DMS79 treated with DMSO at 0.1 percent for 48 hours (cell line): ENCODE data around the gene OPA3.
"Not testable (repeated sequence)": the region's sequence is repeated elsewhere in the genome, so short reads cannot be mapped to it uniquely, and the experiment has no call there.

ENCODE experiments used
- DNase-seq: peaks from one replicate; lab custom pipeline; 2025; lab: John Stamatoyannopoulos, UW

Gene OPA3

GRCh38 chr19:45584332-45585157 is at the start of gene OPA3:
OPA3 (minus strand) TSS chr19:45584802; CDS start chr19:45584764, 38 bp downstream.
- DNase-seq: peak; percentile 99

- peak; percentile 63 for DNase-seq
Measured at GRCh38 chr19:45632468-45633196, 48.0 kb upstream of the OPA3 start.

GRCh38 chr19:45630463-45630862 is 45.9 kb upstream of the OPA3 start:
- no peak for DNase-seq

GRCh38 chr19:45629704-45630103 is 45.1 kb upstream of the OPA3 start:
- no peak for DNase-seq

GRCh38 chr19:45628219-45628618 is 43.6 kb upstream of the OPA3 start:
- DNase-seq: not testable (repeated sequence)

- no peak for DNase-seq
Measured at GRCh38 chr19:45623984-45624383, 39.4 kb upstream of the OPA3 start.

GRCh38 chr19:45621976-45622503 is 37.4 kb upstream of the OPA3 start:
- DNase-seq: no peak

GRCh38 chr19:45621389-45621788 is 36.8 kb upstream of the OPA3 start:
- DNase-seq: no peak

GRCh38 chr19:45616704-45617017 is 32.1 kb upstream of the OPA3 start:
- no peak for DNase-seq

- no peak for DNase-seq
Measured at GRCh38 chr19:45615795-45616703, 31.4 kb upstream of the OPA3 start.

- not testable (repeated sequence) for DNase-seq
Measured at GRCh38 chr19:45615056-45615455, 30.5 kb upstream of the OPA3 start.

GRCh38 chr19:45613926-45614725 is 29.5 kb upstream of the OPA3 start:
- DNase-seq: no peak

- DNase-seq: no peak
Measured at GRCh38 chr19:45608948-45609347, 24.3 kb upstream of the OPA3 start.

GRCh38 chr19:45607071-45608029 is 22.7 kb upstream of the OPA3 start:
- peak; percentile 38 for DNase-seq

- DNase-seq: no peak
Measured at GRCh38 chr19:45601524-45602374, 17.1 kb upstream of the OPA3 start, which contains the start of gene GPR4. GPR4 (minus strand) TSS chr19:45602212; CDS start chr19:45591866, 10,346 bp downstream.

GRCh38 chr19:45601115-45601514 is 16.5 kb upstream of the OPA3 start:
- DNase-seq: no peak

- DNase-seq: no peak
Measured at GRCh38 chr19:45600340-45600885, 15.8 kb upstream of the OPA3 start.

- no peak for DNase-seq
Measured at GRCh38 chr19:45599286-45599685, 14.7 kb upstream of the OPA3 start.
